ENCODE data around the gene CDC6.

DNA sequence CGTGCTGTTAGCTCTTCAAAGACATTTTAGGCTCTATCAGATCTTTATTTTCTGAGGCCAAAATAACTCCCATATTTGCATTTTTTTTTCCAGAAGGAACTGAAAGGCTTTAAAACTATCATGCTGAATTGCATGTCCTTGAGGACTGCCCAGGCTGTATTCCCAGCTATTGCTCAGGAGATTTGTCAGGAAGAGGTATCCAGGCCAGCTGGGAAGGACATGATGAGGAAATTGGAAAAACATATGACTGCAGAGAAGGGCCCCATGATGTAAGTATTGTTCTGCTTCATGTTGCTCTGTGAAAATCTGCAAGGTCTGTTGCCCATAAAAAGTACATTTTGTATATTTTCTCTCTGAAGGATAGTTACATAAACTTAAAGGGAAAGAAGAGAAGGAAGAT, 5.7 kb downstream of the CDC6 start:
- no peak for TF ChIP-seq CTBP1 (IDR thresholded peaks at IDR 0.05; ENCODE audit: borderline replicate concordance)
- TF ChIP-seq FOXK2 (IDR thresholded peaks at IDR 0.05) = no peak
- no peak for TF ChIP-seq ELF4 (IDR thresholded peaks at IDR 0.05)
- no peak for TF ChIP-seq NFRKB (IDR thresholded peaks at IDR 0.05)
- no peak for TF ChIP-seq SUZ12 (IDR thresholded peaks at IDR 0.05)
- no peak for TF ChIP-seq SP1 (IDR thresholded peaks at IDR 0.05)
- no peak for TF ChIP-seq LEF1 (IDR thresholded peaks at IDR 0.05; ENCODE audit: borderline replicate concordance)
- no peak for TF ChIP-seq FOXA1 (IDR thresholded peaks at IDR 0.05)
- TF ChIP-seq, protein P1, sequence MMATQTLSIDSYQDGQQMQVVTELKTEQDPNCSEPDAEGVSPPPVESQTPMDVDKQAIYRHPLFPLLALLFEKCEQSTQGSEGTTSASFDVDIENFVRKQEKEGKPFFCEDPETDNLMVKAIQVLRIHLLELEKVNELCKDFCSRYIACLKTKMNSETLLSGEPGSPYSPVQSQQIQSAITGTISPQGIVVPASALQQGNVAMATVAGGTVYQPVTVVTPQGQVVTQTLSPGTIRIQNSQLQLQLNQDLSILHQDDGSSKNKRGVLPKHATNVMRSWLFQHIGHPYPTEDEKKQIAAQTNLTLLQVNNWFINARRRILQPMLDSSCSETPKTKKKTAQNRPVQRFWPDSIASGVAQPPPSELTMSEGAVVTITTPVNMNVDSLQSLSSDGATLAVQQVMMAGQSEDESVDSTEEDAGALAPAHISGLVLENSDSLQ (IDR thresholded peaks at IDR 0.05) = no peak
- TF ChIP-seq L3MBTL2 (conservative IDR thresholded peaks at IDR 0.05) = no peak
- TF ChIP-seq BHLHE40 (IDR thresholded peaks at IDR 0.05; ENCODE audit: borderline replicate concordance) = no peak
